Large intestine (tissue), 3 donors: ENCODE measurements around the gene GAREM1. TPM values are rescaled to one million over a fixed set of nuclear protein-coding genes. Genes with fewer than 3 reads are reported as not detected.
A peak's percentile ranks its signal among the peaks of the same experiment; 100 is the strongest.

Experiments used
- DNase-seq, 2 donors: peaks; one replicate each; pipeline versions ENCODE4 v3.0.0 to v3.0.0-alpha.2; 2013
- H3K27ac ChIP-seq: one replicate; pipeline ENCODE4 v1.5.1; 2013; ENCODE audit warnings: low read length
- H3K27me3 ChIP-seq: 2 replicates; pipeline ENCODE4 v1.6.1; 2013; ENCODE audit warnings: low read length; ENCODE audit not compliant: control insufficient read depth, insufficient read depth
- H3K36me3 ChIP-seq: 2 replicates; pipeline ENCODE4 v1.6.1; 2013; ENCODE audit warnings: low read length; ENCODE audit not compliant: control insufficient read depth, insufficient read depth
- H3K4me1 ChIP-seq: one replicate; pipeline ENCODE4 v1.6.1; 2013; ENCODE audit warnings: low read length; ENCODE audit not compliant: control insufficient read depth, insufficient read depth
- H3K4me3 ChIP-seq: one replicate; pipeline ENCODE4 v1.5.1; 2013; ENCODE audit warnings: low read length
- H3K9me3 ChIP-seq: one replicate; pipeline ENCODE4 v1.6.1; 2013; ENCODE audit warnings: mild to moderate bottlenecking, low read depth, low read length, moderate library complexity; ENCODE audit not compliant: control insufficient read depth
- WGBS: methylation state at CpG from one replicate; pipeline ENCODE4 v1.1.5; 2013; ENCODE audit warnings: low lambda C conversion rate; ENCODE audit not compliant: insufficient coverage; 5-methylcytosine and 5-hydroxymethylcytosine counted together
- polyA plus RNA-seq: library from polyadenylated mRNA; unstranded; fragments of 120-200 nt; gene quantifications from one replicate; pipeline ENCODE4 v1.2.1, GENCODE V29; 2013

Gene GAREM1
- polyA plus RNA-seq, 1 donor: 11.8 TPM

GRCh38 chr18:32443033-32443705 lies 27.5 kb downstream of the GAREM1 start:
- Histone ChIP-seq H3K9me3 (no peaks in the 10 kb centered on the region), H3K27me3 (no peaks in the 10 kb centered on the region), H3K36me3 (no peaks in the 10 kb centered on the region), H3K4me1 (no peaks in the 10 kb centered on the region), H3K27ac (no peak overlapping the region), H3K4me3 (no peak overlapping the region)
- no peak for DNase-seq
- no CpG with 5 or more reads among the region's 2 CpGs for WGBS

- no peak overlapping the region for H3K27ac ChIP-seq
- H3K9me3 ChIP-seq: no peaks in the 10 kb centered on the region
- no peak overlapping the region for H3K4me3 ChIP-seq
- H3K36me3 ChIP-seq: no peaks in the 10 kb centered on the region
- no peaks in the 10 kb centered on the region for H3K4me1 ChIP-seq
- no peak for DNase-seq
- H3K27me3 ChIP-seq: no peaks in the 10 kb centered on the region
Observed at GRCh38 chr18:32442575-32442974, 28.1 kb downstream of the GAREM1 start.

- no peaks in the 10 kb centered on the region for H3K9me3 ChIP-seq
- peaks cover 10% of the 10 kb centered on the region for H3K4me1 ChIP-seq
- H3K4me3 ChIP-seq: no peak overlapping the region
- no peak overlapping the region for H3K27ac ChIP-seq
- WGBS: 80% methylated on average over 1 of the region's 8 CpGs
- no peaks in the 10 kb centered on the region for H3K36me3 ChIP-seq
- DNase-seq: no peak
- H3K27me3 ChIP-seq: no peaks in the 10 kb centered on the region
Observed at GRCh38 chr18:32441533-32441932, 29.1 kb downstream of the GAREM1 start.

- H3K27ac ChIP-seq: no peak overlapping the region
- no peaks in the 10 kb centered on the region for H3K27me3 ChIP-seq
- WGBS: 100% methylated on average over 3 of the region's 4 CpGs
- no peak overlapping the region for H3K4me3 ChIP-seq
- H3K4me1 ChIP-seq: peaks cover 13% of the 10 kb centered on the region
- no peak for DNase-seq
- H3K36me3 ChIP-seq: no peaks in the 10 kb centered on the region
- no peaks in the 10 kb centered on the region for H3K9me3 ChIP-seq
Observed at GRCh38 chr18:32440518-32440917, 30.2 kb downstream of the GAREM1 start.

GRCh38 chr18:32439802-32440201 lies 30.9 kb downstream of the GAREM1 start:
- no peaks in the 10 kb centered on the region for H3K36me3 ChIP-seq
- no peak overlapping the region for H3K4me3 ChIP-seq
- H3K27me3 ChIP-seq: no peaks in the 10 kb centered on the region
- no peak for DNase-seq
- WGBS: no CpG with 5 or more reads among the region's 1 CpG
- no peaks in the 10 kb centered on the region for H3K9me3 ChIP-seq
- H3K27ac ChIP-seq: no peak overlapping the region
- peaks cover 18% of the 10 kb centered on the region for H3K4me1 ChIP-seq

- Histone ChIP-seq H3K4me3 (no peak overlapping the region), H3K4me1 (peaks cover 18% of the 10 kb centered on the region), H3K9me3 (no peaks in the 10 kb centered on the region), H3K27me3 (no peaks in the 10 kb centered on the region), H3K36me3 (no peaks in the 10 kb centered on the region), H3K27ac (no peak overlapping the region)
- DNase-seq: no peak
- WGBS: no CpG with 5 or more reads among the region's 2 CpGs
Observed at GRCh38 chr18:32439241-32439640, 31.4 kb downstream of the GAREM1 start.

- Histone ChIP-seq H3K27ac (no peak overlapping the region), H3K36me3 (no peaks in the 10 kb centered on the region), H3K27me3 (no peaks in the 10 kb centered on the region), H3K4me3 (no peak overlapping the region), H3K9me3 (no peaks in the 10 kb centered on the region), H3K4me1 (peaks cover 18% of the 10 kb centered on the region)
- no peak for DNase-seq
- WGBS: 100% methylated on average over 1 of the region's 8 CpGs
Observed at GRCh38 chr18:32438173-32438572, 32.5 kb downstream of the GAREM1 start.

- Histone ChIP-seq H3K27ac (no peak overlapping the region), H3K4me3 (no peak overlapping the region), H3K27me3 (no peaks in the 10 kb centered on the region), H3K36me3 (no peaks in the 10 kb centered on the region), H3K9me3 (no peaks in the 10 kb centered on the region), H3K4me1 (peaks cover 18% of the 10 kb centered on the region)
- 72% methylated on average over 2 of the region's 7 CpGs for WGBS
- DNase-seq: no peak
Observed at GRCh38 chr18:32437100-32437834, 33.4 kb downstream of the GAREM1 start.

GRCh38 chr18:32435631-32436500 lies 34.8 kb downstream of the GAREM1 start:
- Histone ChIP-seq H3K4me1 (peaks cover 18% of the 10 kb centered on the region), H3K4me3 (no peak overlapping the region), H3K9me3 (peaks cover 9% of the 10 kb centered on the region), H3K27me3 (no peaks in the 10 kb centered on the region), H3K36me3 (no peaks in the 10 kb centered on the region), H3K27ac (peak overlapping the region; percentile 60)
- WGBS: 43% methylated on average over 3 of the region's 5 CpGs
- peak; percentile 30 to 76 for DNase-seq

- WGBS: 100% methylated on average over 2 of the region's 2 CpGs
Observed at GRCh38 chr18:32431753-32432152, 38.9 kb downstream of the GAREM1 start.

More at GRCh38 chr18:32431753-32432152, 38.9 kb downstream of the GAREM1 start:
- Histone ChIP-seq H3K9me3 (peaks cover 14% of the 10 kb centered on the region), H3K4me3 (no peak overlapping the region), H3K27ac (no peak overlapping the region), H3K27me3 (no peaks in the 10 kb centered on the region), H3K4me1 (peaks cover 10% of the 10 kb centered on the region), H3K36me3 (no peaks in the 10 kb centered on the region)
- no peak for DNase-seq
